ENCODE results near the gene VSIG10L2. TPM values are rescaled to one million over a fixed set of nuclear protein-coding genes. Genes with fewer than 3 reads are reported as not detected.
A peak's percentile ranks its signal among the peaks of the same experiment; 100 is the strongest.

VSIG10L2 gene
- total RNA-seq, 4 donors from 2014 or later, result 2.0 to 17.2 (median 6.7) TPM

DNA sequence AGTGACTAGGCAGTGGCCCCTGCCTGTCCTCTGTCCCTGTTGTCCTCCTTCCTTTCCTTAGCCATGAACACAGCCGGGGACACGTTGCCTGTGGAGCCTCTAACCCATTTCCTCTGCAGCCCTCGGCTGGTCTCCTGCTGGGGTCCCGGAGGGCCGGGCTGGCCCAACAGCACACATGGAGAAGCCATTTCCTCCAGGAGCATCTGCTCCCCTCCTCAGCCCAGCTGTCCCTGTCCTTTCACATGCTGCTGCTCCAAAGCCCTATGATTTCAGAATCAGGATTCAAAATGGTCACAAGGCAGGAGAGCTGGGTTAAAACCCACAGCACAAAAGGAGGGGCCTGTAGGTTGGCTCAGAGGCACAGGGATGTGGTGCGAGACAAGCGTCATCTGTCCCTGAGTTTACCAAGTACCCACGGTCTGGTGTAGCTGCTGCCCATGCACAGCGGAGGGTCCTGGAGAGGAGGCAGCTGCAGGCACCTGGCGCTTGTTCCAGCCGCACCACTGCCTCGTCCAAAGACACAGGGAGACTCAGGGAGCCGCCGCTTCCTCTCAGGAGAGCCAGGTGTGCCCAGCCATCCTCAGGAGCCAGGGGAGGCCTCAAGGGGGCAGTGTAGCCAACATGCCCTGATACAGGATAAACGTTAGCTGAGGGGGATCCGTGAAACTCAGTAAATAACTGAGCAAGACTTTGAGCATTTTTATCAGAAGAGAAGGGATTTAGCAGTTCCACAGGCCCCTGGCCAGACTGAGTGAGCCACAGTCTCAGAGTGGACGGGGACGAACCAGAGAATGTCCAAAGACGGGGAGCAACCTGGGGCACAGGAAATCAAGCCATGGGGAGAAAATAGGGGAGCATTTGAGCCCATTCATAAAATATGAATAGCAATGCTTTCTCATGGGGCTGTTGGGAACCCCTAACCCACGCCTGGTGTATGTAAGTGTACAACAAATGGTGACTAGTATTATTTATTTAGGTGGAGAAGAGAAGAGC is 3.9 kb upstream of the VSIG10L2 start:
- Histone ChIP-seq H3K9me3 (no peaks in the 10 kb centered on the region), H3K36me3 (no peaks in the 10 kb centered on the region), H3K27ac (no peak overlapping the region), H3K4me3 (no peak overlapping the region), H3K27me3 (no peaks in the 10 kb centered on the region), H3K4me1 (peaks cover 13% of the 10 kb centered on the region)
- WGBS, result 41% methylated on average over 13 of the region's 20 CpGs
- no peak for TF ChIP-seq EP300 (IDR thresholded peaks at IDR 0.05)
- TF ChIP-seq, protein P1, sequence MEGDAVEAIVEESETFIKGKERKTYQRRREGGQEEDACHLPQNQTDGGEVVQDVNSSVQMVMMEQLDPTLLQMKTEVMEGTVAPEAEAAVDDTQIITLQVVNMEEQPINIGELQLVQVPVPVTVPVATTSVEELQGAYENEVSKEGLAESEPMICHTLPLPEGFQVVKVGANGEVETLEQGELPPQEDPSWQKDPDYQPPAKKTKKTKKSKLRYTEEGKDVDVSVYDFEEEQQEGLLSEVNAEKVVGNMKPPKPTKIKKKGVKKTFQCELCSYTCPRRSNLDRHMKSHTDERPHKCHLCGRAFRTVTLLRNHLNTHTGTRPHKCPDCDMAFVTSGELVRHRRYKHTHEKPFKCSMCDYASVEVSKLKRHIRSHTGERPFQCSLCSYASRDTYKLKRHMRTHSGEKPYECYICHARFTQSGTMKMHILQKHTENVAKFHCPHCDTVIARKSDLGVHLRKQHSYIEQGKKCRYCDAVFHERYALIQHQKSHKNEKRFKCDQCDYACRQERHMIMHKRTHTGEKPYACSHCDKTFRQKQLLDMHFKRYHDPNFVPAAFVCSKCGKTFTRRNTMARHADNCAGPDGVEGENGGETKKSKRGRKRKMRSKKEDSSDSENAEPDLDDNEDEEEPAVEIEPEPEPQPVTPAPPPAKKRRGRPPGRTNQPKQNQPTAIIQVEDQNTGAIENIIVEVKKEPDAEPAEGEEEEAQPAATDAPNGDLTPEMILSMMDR (IDR thresholded peaks at IDR 0.05), result peak in 1 of 2 donors; percentile 72
- DNase-seq (ENCODE audit: low spot score in 2 of 2), result peak in 1 of 2 donors; percentile 63

DNA sequence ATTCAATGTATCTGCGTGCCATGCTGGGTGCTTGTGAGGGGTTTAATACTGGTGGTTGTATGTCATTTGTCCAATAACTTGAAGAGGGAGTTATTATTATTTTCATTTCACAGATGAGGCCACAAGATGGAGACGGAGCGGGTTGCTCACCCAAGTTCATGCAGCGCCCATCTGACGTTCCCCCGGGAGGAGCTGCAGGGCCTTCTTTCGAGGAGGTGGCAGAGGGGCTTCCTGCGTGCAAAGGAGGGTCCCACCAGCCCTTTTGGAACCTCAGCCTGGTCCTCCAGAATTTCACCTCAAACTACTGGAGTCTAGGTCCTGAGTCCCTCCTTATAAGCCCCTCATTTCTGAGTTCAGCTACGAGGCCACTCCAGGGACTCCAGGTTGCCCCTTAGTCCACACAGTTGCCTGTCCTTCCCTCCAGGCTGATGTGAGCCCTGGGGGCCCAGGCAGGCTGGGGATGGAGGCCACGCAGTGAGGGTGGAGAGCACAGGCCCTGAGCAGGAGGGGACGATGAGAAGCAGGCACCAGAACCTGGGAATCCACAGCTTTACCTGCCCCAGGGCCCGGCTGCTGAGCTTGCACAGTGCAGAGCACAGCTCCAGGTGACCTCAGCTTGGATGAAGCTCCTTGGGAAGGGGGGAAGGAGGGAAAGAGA is 2.9 kb upstream of the VSIG10L2 start:
- no peaks in the 10 kb centered on the region for H3K36me3 ChIP-seq
- no peak overlapping the region for H3K4me3 ChIP-seq
- no peaks in the 10 kb centered on the region for H3K27me3 ChIP-seq
- TF ChIP-seq POLR2AphosphoS5 (IDR thresholded peaks at IDR 0.05), result no peak
- TF ChIP-seq, protein P1 (IDR thresholded peaks at IDR 0.05), result no peak
- no peak for TF ChIP-seq EP300 (IDR thresholded peaks at IDR 0.05)
- TF ChIP-seq POLR2A (IDR thresholded peaks at IDR 0.05), result no peak
- H3K4me1 ChIP-seq, result peaks cover 13% of the 10 kb centered on the region
- no peaks in the 10 kb centered on the region for H3K9me3 ChIP-seq
- 93% methylated on average over 12 of the region's 12 CpGs for WGBS
- H3K27ac ChIP-seq, result no peak overlapping the region
- peak in 1 of 2 donors; percentile 40 for DNase-seq (ENCODE audit: low spot score in 2 of 2)

DNA sequence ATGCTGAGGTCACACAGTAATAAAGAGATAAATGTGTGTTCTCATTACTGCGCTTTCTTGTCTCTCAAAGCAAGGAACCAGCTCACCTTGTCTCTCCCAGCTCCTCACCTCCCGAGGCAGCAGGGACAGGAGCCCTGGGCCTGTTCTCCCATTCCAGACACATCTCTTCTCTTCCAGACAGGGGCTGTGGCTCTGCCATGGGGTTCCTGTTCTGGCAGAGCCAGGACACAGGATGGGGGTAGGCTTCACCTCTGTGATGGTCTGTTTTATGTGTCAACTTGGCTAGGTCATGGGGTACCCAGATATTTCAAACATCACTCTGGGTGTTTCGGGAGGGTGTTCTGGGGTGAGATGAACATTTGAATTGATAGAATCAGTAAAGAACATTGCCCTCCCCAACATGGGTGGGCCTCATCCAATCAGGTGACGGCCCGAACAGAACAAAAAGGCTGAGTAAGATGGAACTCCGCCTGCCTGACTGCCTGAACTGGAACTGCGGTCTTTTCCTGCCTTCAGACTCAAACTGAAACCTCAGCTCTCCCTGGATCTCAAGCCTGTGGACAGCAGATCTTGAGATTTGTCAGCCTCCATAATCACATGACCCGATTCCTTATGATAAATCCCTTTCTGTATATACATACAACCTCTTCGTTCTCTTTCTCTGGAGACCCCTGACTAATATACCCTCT is 2.0 kb upstream of the VSIG10L2 start:
- WGBS, result 92% methylated on average over 9 of the region's 9 CpGs
- no peak overlapping the region for H3K27ac ChIP-seq

DNA sequence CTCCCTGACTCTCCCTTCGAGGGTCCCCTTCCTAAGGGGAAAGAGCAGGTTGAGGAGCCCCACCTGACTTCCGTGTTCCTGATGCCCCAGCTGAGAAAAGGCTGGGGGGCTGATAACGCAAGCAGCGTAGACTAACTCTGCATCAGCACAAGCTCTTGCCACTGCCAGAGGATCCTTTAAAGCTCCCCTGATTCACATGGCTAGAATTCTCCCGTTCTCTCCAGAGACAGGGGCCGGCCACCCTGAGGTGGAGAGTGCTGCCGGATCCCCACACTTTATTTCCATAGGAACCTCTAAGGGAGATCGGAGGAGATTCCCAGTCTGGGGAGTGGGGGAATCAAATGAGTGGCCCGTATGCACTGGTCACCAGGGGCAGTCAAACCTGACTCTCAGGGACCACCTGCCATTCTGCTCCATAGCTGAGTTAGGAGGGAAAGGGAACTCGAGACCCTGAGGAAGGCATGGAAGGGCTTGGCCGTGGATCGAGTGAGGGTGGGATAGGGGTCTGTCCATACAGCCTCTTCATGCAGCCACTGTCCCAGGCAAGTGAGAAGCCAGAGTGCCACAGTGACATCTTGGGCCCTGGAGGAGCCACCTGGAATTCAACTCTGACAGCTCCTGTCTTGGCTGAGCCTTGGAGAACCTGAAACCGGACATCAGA is 1.4 kb upstream of the VSIG10L2 start:
- DNase-seq (ENCODE audit: low spot score in 2 of 2), result peak in 1 of 2 donors; percentile 44
- H3K27me3 ChIP-seq, result no peaks in the 10 kb centered on the region
- WGBS, result 95% methylated on average over 11 of the region's 13 CpGs
- H3K4me1 ChIP-seq, result no peaks in the 10 kb centered on the region
- TF ChIP-seq, protein P1 (IDR thresholded peaks at IDR 0.05), result no peak
- TF ChIP-seq EP300 (IDR thresholded peaks at IDR 0.05) (no peak), POLR2A (IDR thresholded peaks at IDR 0.05) (no peak), POLR2AphosphoS5 (IDR thresholded peaks at IDR 0.05) (no peak)
- H3K9me3 ChIP-seq, result no peaks in the 10 kb centered on the region
- H3K27ac ChIP-seq, result no peak overlapping the region
- H3K36me3 ChIP-seq, result no peaks in the 10 kb centered on the region
- no peak overlapping the region for H3K4me3 ChIP-seq

More for the DNA sequence above, 2.0 kb upstream of the VSIG10L2 start:
- Histone ChIP-seq H3K4me1 (peaks cover 4% of the 10 kb centered on the region), H3K4me3 (no peak overlapping the region), H3K36me3 (no peaks in the 10 kb centered on the region), H3K27me3 (no peaks in the 10 kb centered on the region), H3K9me3 (no peaks in the 10 kb centered on the region)
- TF ChIP-seq POLR2AphosphoS5 (IDR thresholded peaks at IDR 0.05), result no peak
- TF ChIP-seq, protein P1 (IDR thresholded peaks at IDR 0.05), result no peak
- no peak for TF ChIP-seq EP300 (IDR thresholded peaks at IDR 0.05)
- TF ChIP-seq POLR2A (IDR thresholded peaks at IDR 0.05), result no peak
- DNase-seq (ENCODE audit: low spot score in 2 of 2), result peak in 1 of 2 donors; percentile 25
